ENCODE data around the gene BORCS5.

DNA sequence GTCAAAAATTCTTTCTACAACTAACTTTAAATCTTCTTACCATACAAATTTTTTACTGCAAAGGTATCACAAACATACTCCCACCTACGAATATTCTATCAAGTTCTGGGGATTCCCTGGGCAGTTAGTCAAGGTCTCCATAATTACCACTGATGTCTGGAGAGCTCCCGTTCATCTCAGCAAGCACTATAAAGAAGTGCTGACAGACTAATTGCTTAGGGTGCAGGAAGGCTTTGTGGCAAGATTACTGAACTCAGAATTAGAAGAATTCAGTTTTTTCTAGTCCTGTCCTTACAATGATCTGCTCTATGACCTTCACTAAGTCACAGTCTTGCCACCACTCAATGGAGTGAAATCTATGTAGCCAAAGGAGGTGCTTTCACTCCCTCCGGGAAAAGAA, 144.2 kb downstream of the BORCS5 start:
- TF ChIP-seq, protein P1, sequence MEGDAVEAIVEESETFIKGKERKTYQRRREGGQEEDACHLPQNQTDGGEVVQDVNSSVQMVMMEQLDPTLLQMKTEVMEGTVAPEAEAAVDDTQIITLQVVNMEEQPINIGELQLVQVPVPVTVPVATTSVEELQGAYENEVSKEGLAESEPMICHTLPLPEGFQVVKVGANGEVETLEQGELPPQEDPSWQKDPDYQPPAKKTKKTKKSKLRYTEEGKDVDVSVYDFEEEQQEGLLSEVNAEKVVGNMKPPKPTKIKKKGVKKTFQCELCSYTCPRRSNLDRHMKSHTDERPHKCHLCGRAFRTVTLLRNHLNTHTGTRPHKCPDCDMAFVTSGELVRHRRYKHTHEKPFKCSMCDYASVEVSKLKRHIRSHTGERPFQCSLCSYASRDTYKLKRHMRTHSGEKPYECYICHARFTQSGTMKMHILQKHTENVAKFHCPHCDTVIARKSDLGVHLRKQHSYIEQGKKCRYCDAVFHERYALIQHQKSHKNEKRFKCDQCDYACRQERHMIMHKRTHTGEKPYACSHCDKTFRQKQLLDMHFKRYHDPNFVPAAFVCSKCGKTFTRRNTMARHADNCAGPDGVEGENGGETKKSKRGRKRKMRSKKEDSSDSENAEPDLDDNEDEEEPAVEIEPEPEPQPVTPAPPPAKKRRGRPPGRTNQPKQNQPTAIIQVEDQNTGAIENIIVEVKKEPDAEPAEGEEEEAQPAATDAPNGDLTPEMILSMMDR (conservative IDR thresholded peaks at IDR 0.05; ENCODE audit: low read length), result no peak
- no peak for TF ChIP-seq EZH2phosphoT487 (IDR thresholded peaks at IDR 0.05; ENCODE audit: borderline replicate concordance)

All from Loucy (cell line).